K562 (cell line): ENCODE measurements around the gene IBA57. TPM values are rescaled to one million over a fixed set of nuclear protein-coding genes. Genes with fewer than 3 reads are reported as not detected.

Experiments
- ATAC-seq: fragments of 200-7000 bp; cut with Tn5 transposase; 3 replicates; pipeline ENCODE4 v1.9.1; 2020; ENCODE audit warnings: moderate library complexity
- Bru-seq: library from RNA; stranded (reverse); fragments of 400-500 nt; gene quantifications from one replicate; lab custom pipeline; 2021; lab: Mats Ljungman, UMichigan
- BruChase-seq, 2 experiments: library from RNA; stranded (reverse); fragments of 400-500 nt; gene quantifications; one replicate each; lab custom pipeline; 2021; lab: Mats Ljungman, UMichigan
- BruUV-seq: library from RNA; stranded (reverse); fragments of 400-500 nt; replicated peaks from 2 replicates; lab custom pipeline; 2021; lab: Mats Ljungman, UMichigan
- CTCF ChIA-PET: fragments of 300-600 bp; formaldehyde crosslinking; extraction: SDS; loops from one replicate; lab custom pipeline; 2021; ENCODE audit warnings: low intra/inter-chr PET ratio; lab: Yijun Ruan, JAX
- POLR2A ChIA-PET: fragments of 300-600, 350-650 bp; sonication (Branson Sonifier 250); formaldehyde crosslinking; extraction: SDS; loops from one replicate; lab custom pipeline; 2021; ENCODE audit warnings: antibody characterized with exemption, inconsistent platforms; lab: Yijun Ruan, JAX
- DNase-seq, 4 experiments: peaks; one replicate each; pipeline versions ENCODE4 v3.0.0 to v3.0.0-alpha.2; 2011 to 2018; ENCODE audit warnings: low spot score in 3 of 4, mixed read lengths in 3 of 4; ENCODE audit errors: extremely low read depth in 1 of 4
- FAIRE-seq: peaks from 2 replicates; lab custom pipeline; 2011; peaks lifted over from hg19 to GRCh38; lab: Jason Lieb, UNC
- H2AFZ ChIP-seq: 2 replicates; pipeline ENCODE4 v1.6.0; 2011; ENCODE audit warnings: low read depth, low read length, control low read depth, inconsistent platforms
- H3K27ac ChIP-seq: fragments of 200-600 bp; 3 replicates; pipeline ENCODE4 v1.8.0; 2011; ENCODE audit warnings: low read depth, mild to moderate bottlenecking, control low read depth, inconsistent platforms, low read length, moderate library complexity, mixed read lengths; ENCODE audit errors: extremely low read depth
- H3K27me3 ChIP-seq, 2 experiments: fragments of 300-600 bp in 1 of 2; 2 replicates in 1 of 2; 3 replicates in 1 of 2; pipeline versions ENCODE4 v1.6.0 to v1.8.0; 2011; ENCODE audit warnings: inconsistent platforms in 2 of 2, low read length in 2 of 2, mild to moderate bottlenecking in 1 of 2, mixed read lengths in 1 of 2, moderate library complexity in 1 of 2; ENCODE audit not compliant: control insufficient read depth in 2 of 2, insufficient read depth in 2 of 2
- H3K36me3 ChIP-seq: fragments of 300-600 bp; 3 replicates; pipeline ENCODE4 v1.8.0; 2011; ENCODE audit warnings: mild to moderate bottlenecking, low read length, inconsistent platforms; ENCODE audit not compliant: control insufficient read depth, insufficient read depth
- H3K4me1 ChIP-seq, 2 experiments: fragments of 200-600 bp in 1 of 2; replicated peaks in 1 of 2; 2 replicates in 1 of 2; 3 replicates in 1 of 2; pipeline versions ENCODE4 v1.5.1 to v1.8.0; 2011; ENCODE audit warnings: inconsistent platforms in 2 of 2, low read length in 2 of 2, mild to moderate bottlenecking in 1 of 2, mixed read lengths in 1 of 2, moderate library complexity in 1 of 2; ENCODE audit not compliant: control insufficient read depth in 2 of 2, insufficient read depth in 2 of 2
- H3K4me2 ChIP-seq: 2 replicates; pipeline ENCODE4 v1.6.1; 2011; ENCODE audit warnings: low read length, control low read depth, inconsistent platforms, mixed read lengths; ENCODE audit not compliant: insufficient read depth
- H3K4me3 ChIP-seq: fragments of 200-600 bp; sonication (generic), shearing (Covaris generic); 2 replicates; pipeline ENCODE4 v1.5.1; 2016; ENCODE audit warnings: control low read depth, inconsistent platforms
- H3K79me2 ChIP-seq: fragments of 200-600 bp; 3 replicates; pipeline ENCODE4 v1.8.0; 2011; ENCODE audit warnings: low read length, inconsistent platforms; ENCODE audit not compliant: control insufficient read depth, insufficient read depth
- H3K9ac ChIP-seq, 2 experiments: 2 replicates each; pipeline versions ENCODE4 v1.6.0 to v1.6.1; 2011; ENCODE audit warnings: low read depth in 2 of 2, low read length in 2 of 2, control low read depth in 1 of 2, inconsistent platforms in 1 of 2, mild to moderate bottlenecking in 1 of 2, mixed read lengths in 1 of 2; ENCODE audit not compliant: insufficient read depth in 1 of 2
- H3K9me1 ChIP-seq: one replicate; pipeline ENCODE4 v1.6.0; 2011; ENCODE audit warnings: inconsistent platforms, mild to moderate bottlenecking, low read length, moderate library complexity; ENCODE audit not compliant: control insufficient read depth, insufficient read depth
- H3K9me3 ChIP-seq: replicated peaks from 2 replicates; pipeline ENCODE4 v1.5.1; 2011; ENCODE audit warnings: low read depth, low read length, inconsistent platforms; ENCODE audit not compliant: control insufficient read depth, insufficient read depth
- H4K20me1 ChIP-seq: replicated peaks from 2 replicates; pipeline ENCODE4 v1.6.1; 2011; ENCODE audit warnings: low read length, inconsistent platforms, mixed read lengths; ENCODE audit not compliant: control insufficient read depth, insufficient read depth
- ARHGAP35 ChIP-seq: fragments of 450-650 bp; IDR thresholded peaks from 2 replicates; pipeline ENCODE4 v1.6.1; 2018; ENCODE audit not compliant: partially characterized antibody
- CCAR2 ChIP-seq: fragments of 200-400 bp; formaldehyde crosslinking; IDR thresholded peaks from 2 replicates; pipeline ENCODE4 v1.6.1; 2017; ENCODE audit warnings: mild to moderate bottlenecking, low read depth, low read length
- E2F5 ChIP-seq: sonication (generic); formaldehyde crosslinking; IDR thresholded peaks from 2 replicates; pipeline ENCODE4 v1.8.0; 2022; ENCODE audit warnings: mild to moderate bottlenecking, missing genetic modification reagents
- HNRNPUL1 ChIP-seq: fragments of 200-400 bp; formaldehyde crosslinking; IDR thresholded peaks from 2 replicates; pipeline ENCODE4 v1.6.1; 2017; ENCODE audit warnings: low read length
- JUN ChIP-seq, 2 experiments: sonication (generic) in 1 of 2; formaldehyde crosslinking in 1 of 2; IDR thresholded peaks; 2 replicates each; pipeline versions ENCODE4 v1.6.1 to v1.8.0; 2012 to 2022; ENCODE audit warnings: borderline replicate concordance in 2 of 2, mild to moderate bottlenecking in 2 of 2, improper control_type of control experiment in 1 of 2, low read depth in 1 of 2, low read length in 1 of 2, missing genetic modification reagents in 1 of 2
- LARP7 ChIP-seq: fragments of 450-650 bp; IDR thresholded peaks from 2 replicates; pipeline ENCODE4 v1.6.1; 2016
- MEIS2 ChIP-seq: fragments of 450-650 bp; IDR thresholded peaks from 2 replicates; pipeline ENCODE4 v1.6.1; 2014; ENCODE audit warnings: mild to moderate bottlenecking; ENCODE audit not compliant: partially characterized antibody
- NFYB ChIP-seq: IDR thresholded peaks from 2 replicates; pipeline ENCODE4 v1.6.1; 2011; ENCODE audit warnings: mild to moderate bottlenecking, moderate library complexity; ENCODE audit not compliant: insufficient read length; ENCODE audit errors: extremely low read depth
- NUFIP1 ChIP-seq: fragments of 450-650 bp; IDR thresholded peaks from 2 replicates; pipeline ENCODE4 v1.6.1; 2018; ENCODE audit not compliant: partially characterized antibody
- POLR2B ChIP-seq: fragments of 450-650 bp; IDR thresholded peaks from 2 replicates; pipeline ENCODE4 v1.6.1; 2018; ENCODE audit warnings: low read depth; ENCODE audit not compliant: partially characterized antibody
- PPARD ChIP-seq: fragments of 250-450 bp; sonication (Bioruptor Pico); IDR thresholded peaks from 2 replicates; pipeline ENCODE4 v1.8.0; 2022; ENCODE audit warnings: inconsistent platforms, mild to moderate bottlenecking, moderate library complexity
- ZNF551 ChIP-seq: fragments of 250-450 bp; sonication (Bioruptor Pico); IDR thresholded peaks from 2 replicates; pipeline ENCODE4 v1.5.0; 2021; ENCODE audit warnings: mild to moderate bottlenecking, moderate library complexity
- ZNF695 ChIP-seq: fragments of 450-650 bp; formaldehyde crosslinking; IDR thresholded peaks from 2 replicates; pipeline ENCODE4 v1.4.0; 2020; ENCODE audit warnings: mild to moderate bottlenecking, moderate library complexity
- WGBS: fragments of 100-300 bp; shearing (Covaris generic); methylation state at CpG from one replicate; pipeline ENCODE4 v1.1.6; 2016; ENCODE audit warnings: low coverage, mixed read lengths; ENCODE audit not compliant: insufficient coverage; ENCODE audit errors: missing lambda C conversion rate; 5-methylcytosine and 5-hydroxymethylcytosine counted together
- in situ Hi-C: fragments of 300-500 bp; cut with MboI; formaldehyde crosslinking; loops from 4 replicates; pipeline ENCODE4 v1.15.0; 2018; ENCODE audit warnings: inconsistent platforms, mixed read lengths
- intact Hi-C: fragments of 100-400 bp; cut with micrococcal nuclease; formaldehyde crosslinking; loops from 2 replicates; pipeline ENCODE4 v1.14.2; 2022
- long read RNA-seq, 3 experiments: library from polyadenylated mRNA in 2 of 3; library from RNA in 1 of 3; unstranded in 2 of 3; stranded (forward) in 1 of 3; transcript quantifications; one replicate each; pipeline ENCODE4 v2.0.0, GENCODE V29; 2019 to 2022
- polyA minus RNA-seq, 3 experiments: library from RNA; depleted of rRNA, polyadenylated mRNA; stranded (reverse); fragments of >200 nt; gene quantifications; 2 replicates each; pipeline ENCODE4 v1.2.3, GENCODE V29; 2011
- polyA plus RNA-seq, 8 experiments: library from polyadenylated mRNA; depleted of rRNA in 4 of 8; stranded (reverse) in 5 of 8; unstranded in 3 of 8; fragments of >200 nt; fragmentation: Nextera tagmentation in 2 of 8; fragmentation: Illumina TruSeq in 1 of 8; extraction: Ambion mirVana in 2 of 8; extraction: Trizol in 1 of 8; gene quantifications; 2 replicates each; pipeline versions ENCODE4 v1.2.1 to v1.2.3, GENCODE V29; 2011 to 2014; ENCODE audit warnings: inconsistent platforms in 1 of 8, missing spikeins in 1 of 8
- total RNA-seq, 7 experiments: library from RNA; depleted of rRNA in 6 of 7; stranded (reverse); fragments of >200 nt in 6 of 7; fragmentation: Illumina TruSeq in 2 of 7; extraction: Trizol in 2 of 7; gene quantifications; 2 replicates each; pipeline versions ENCODE4 v1.2.1 to v1.2.3, GENCODE V29; 2011 to 2021; ENCODE audit warnings: low replicate concordance in 1 of 7
- TF ChIP-seq, protein P1 (sequence below): fragments of 450-650 bp; formaldehyde crosslinking; IDR thresholded peaks from 2 replicates; pipeline ENCODE4 v1.4.0; 2020; ENCODE audit warnings: mild to moderate bottlenecking, moderate library complexity

IBA57 gene
- total RNA-seq (2011; cell fraction: chromatin; rRNA removed; ENCODE audit: low replicate concordance): 6.2 and 10.7 TPM in 2 replicates
- 8.3 and 8.9 TPM in 2 replicates for total RNA-seq (2011; cell fraction: nucleolus; rRNA removed)
- 6.8 and 8.3 TPM in 2 replicates for total RNA-seq (2011; cell fraction: nucleoplasm; rRNA removed)
- total RNA-seq (2014; rRNA removed): 9.0 and 16.8 TPM in 2 replicates
- total RNA-seq (2014; rRNA removed; fragmentation: Illumina TruSeq; extraction: Trizol): 1.8 and 1.9 TPM in 2 replicates
- 2.9 and 4.1 TPM in 2 replicates for total RNA-seq (2015; rRNA removed; fragmentation: Illumina TruSeq; extraction: Trizol)
- total RNA-seq (2021): 14.1 and 15.5 TPM in 2 replicates
- 2.7 and 5.6 TPM in 2 replicates for polyA plus RNA-seq (2011; rRNA removed)
- polyA plus RNA-seq (2011; cell fraction: cytosol; rRNA removed): 4.2 and 11.4 TPM in 2 replicates
- 4.0 and 5.9 TPM in 2 replicates for polyA plus RNA-seq (2011; cell fraction: nucleus; rRNA removed)
- 4.8 and 6.7 TPM in 2 replicates for polyA plus RNA-seq (2012)
- 1.9 and 5.9 TPM in 2 replicates for polyA plus RNA-seq (2014; fragmentation: Illumina TruSeq; extraction: Trizol)
- polyA plus RNA-seq (2014; fragmentation: Nextera tagmentation; extraction: Ambion mirVana): 1 to 10 TPM in 1 of 2 experiments, under 1 TPM in 1; 0.77 to 1.0 TPM
- polyA plus RNA-seq (2014; rRNA removed): 6.9 and 9.0 TPM in 2 replicates
- 1.9 and 2.1 TPM in 2 replicates for polyA minus RNA-seq (2011; rRNA and poly(A)+ RNA removed)
- 7.1 and 8.0 TPM in 2 replicates for polyA minus RNA-seq (2011; cell fraction: cytosol; rRNA and poly(A)+ RNA removed)
- 3.4 and 3.7 TPM in 2 replicates for polyA minus RNA-seq (2011; cell fraction: nucleus; rRNA and poly(A)+ RNA removed)
- percentile 64 among the genes with signal in this experiment for Bru-seq, nascent RNA
- percentile 66 among the genes with signal in this experiment for BruChase-seq, experiment 1, labeled RNA remaining after a 2-hour chase
- percentile 68 among the genes with signal in this experiment for BruChase-seq, experiment 2, labeled RNA remaining after a 6-hour chase
- long read RNA-seq, experiment 1, full-length matches to known transcripts: 34 of 71 reads
- long read RNA-seq, experiment 1, partial matches to known transcripts: 5 of 71 reads
- long read RNA-seq, experiment 1, other reads (novel, unspliced or antisense): 32 of 71 reads
- long read RNA-seq, experiment 2, full-length matches to known transcripts: 21 of 28 reads
- long read RNA-seq, experiment 2, partial matches to known transcripts: 7 of 28 reads
- long read RNA-seq, experiment 2, other reads (novel, unspliced or antisense): 0 of 28 reads
- long read RNA-seq, experiment 3, full-length matches to known transcripts: 8 of 11 reads
- long read RNA-seq, experiment 3, partial matches to known transcripts: 0 of 11 reads
- long read RNA-seq, experiment 3, other reads (novel, unspliced or antisense): 3 of 11 reads

DNA sequence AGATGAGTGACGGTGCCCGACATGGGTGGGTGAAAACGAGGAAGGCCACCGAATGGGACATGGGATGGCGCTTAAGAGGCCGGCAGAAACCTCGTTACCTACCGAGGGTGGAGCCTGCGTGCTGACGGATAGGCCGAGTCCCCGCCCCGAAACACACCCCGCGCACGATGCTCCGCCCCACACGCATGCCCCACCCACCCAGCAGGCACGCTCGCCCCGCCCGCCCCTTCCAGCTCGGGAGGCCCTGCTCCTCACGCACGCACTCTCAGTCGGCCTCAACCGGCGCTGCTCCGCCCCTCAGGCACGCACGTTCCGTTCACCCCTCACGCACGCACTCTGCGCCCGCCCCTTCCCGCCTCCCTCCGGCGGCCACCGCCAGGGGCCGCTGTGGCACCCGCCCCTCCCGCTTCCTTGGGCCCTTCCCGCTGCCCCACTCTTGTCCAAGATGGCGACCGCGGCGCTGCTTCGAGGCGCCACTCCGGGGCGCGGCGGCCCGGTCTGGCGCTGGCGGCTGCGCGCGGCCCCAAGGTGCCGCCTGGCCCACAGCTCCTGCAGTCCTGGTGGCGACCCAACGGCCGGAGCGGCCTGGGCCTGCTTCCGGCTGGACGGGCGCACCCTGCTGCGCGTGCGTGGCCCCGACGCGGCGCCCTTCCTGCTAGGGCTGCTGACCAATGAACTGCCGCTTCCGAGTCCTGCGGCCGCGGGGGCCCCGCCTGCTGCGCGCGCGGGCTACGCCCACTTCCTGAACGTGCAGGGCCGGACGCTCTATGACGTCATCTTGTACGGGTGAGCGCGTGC, at the start of gene IBA57:
Gene IBA57 (plus strand): TSS at position 433 of the 798 bp plus-strand sequence. CDS start 13 bp downstream, at position 446.
- H3K36me3 ChIP-seq: no peaks in the 10 kb centered on the region
- H4K20me1 ChIP-seq: peaks cover 6% of the 10 kb centered on the region
- WGBS: under 1% methylated on average over 67 of the region's 93 CpGs
- H3K9me1 ChIP-seq: peaks cover 12% of the 10 kb centered on the region
- peaks cover 18 to 48% of the 10 kb centered on the region in 2 experiments for H3K4me1 ChIP-seq
- peak; percentile 92 for ATAC-seq
- peak within 1 kb of the TSS; percentile 93 to 100 for H3K9ac ChIP-seq
- peak within 1 kb of the TSS; percentile 78 for H3K4me3 ChIP-seq
- peak within 1 kb of the TSS; percentile 97 for H2AFZ ChIP-seq
- peak; percentile 93 for FAIRE-seq
- no peaks in the 10 kb centered on the region for H3K9me3 ChIP-seq
- CTCF ChIA-PET: interaction anchor here (1.0 kb wide), 1 partner anchor 24 kb away, joined by 4 read pairs; no protein-coding TSS in a partner anchor
- H3K27me3 ChIP-seq: no peaks in the 10 kb centered on the region
- peak within 1 kb of the TSS; percentile 99 for H3K27ac ChIP-seq
- BruUV-seq: no TSS peak
- intact Hi-C loops (loop anchor here (1.0 kb wide), 2 partner anchors 25 to 34 kb away; partner anchors contain the start of gene GUK1), in situ Hi-C loops (no loop called here)
- POLR2A ChIA-PET: interaction anchor here (0.6 to 5.8 kb wide), 19 partner anchors 8 to 1220 kb away, joined by 3 to 47 read pairs (median 5); partner anchors contain the start of genes GJC2 and GUK1
- H3K79me2 ChIP-seq: peaks cover 10% of the 10 kb centered on the region
- H3K4me2 ChIP-seq: peak within 1 kb of the TSS; percentile 96
- peak; percentile 98 to 100 (median 98) for DNase-seq
- no peak for TF ChIP-seq NUFIP1
- no peak for TF ChIP-seq NFYB
- no peak for TF ChIP-seq CCAR2
- TF ChIP-seq ARHGAP35: no peak
- TF ChIP-seq LARP7: no peak
- TF ChIP-seq, protein P1, sequence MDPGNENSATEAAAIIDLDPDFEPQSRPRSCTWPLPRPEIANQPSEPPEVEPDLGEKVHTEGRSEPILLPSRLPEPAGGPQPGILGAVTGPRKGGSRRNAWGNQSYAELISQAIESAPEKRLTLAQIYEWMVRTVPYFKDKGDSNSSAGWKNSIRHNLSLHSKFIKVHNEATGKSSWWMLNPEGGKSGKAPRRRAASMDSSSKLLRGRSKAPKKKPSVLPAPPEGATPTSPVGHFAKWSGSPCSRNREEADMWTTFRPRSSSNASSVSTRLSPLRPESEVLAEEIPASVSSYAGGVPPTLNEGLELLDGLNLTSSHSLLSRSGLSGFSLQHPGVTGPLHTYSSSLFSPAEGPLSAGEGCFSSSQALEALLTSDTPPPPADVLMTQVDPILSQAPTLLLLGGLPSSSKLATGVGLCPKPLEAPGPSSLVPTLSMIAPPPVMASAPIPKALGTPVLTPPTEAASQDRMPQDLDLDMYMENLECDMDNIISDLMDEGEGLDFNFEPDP (CRISPR knock-in tag): peak; percentile 41; the same call in 1 of the 2 replicates
- no peak for TF ChIP-seq ZNF551 (CRISPR knock-in tag)
- no peak for TF ChIP-seq ZNF695 (CRISPR knock-in tag)
- TF ChIP-seq JUN (IDR thresholded peaks at IDR 0.05; ENCODE audit: borderline replicate concordance, low read depth, low read length): peak; percentile 100
- peak; percentile 95 for TF ChIP-seq JUN (CRISPR knock-in tag; IDR thresholded peaks at IDR 0.05; ENCODE audit: borderline replicate concordance)
- TF ChIP-seq E2F5 (CRISPR knock-in tag): no peak
- TF ChIP-seq MEIS2: peak; percentile 84
- no peak for TF ChIP-seq HNRNPUL1
- TF ChIP-seq POLR2B: peak; percentile 29
- no peak for TF ChIP-seq PPARD (CRISPR knock-in tag)
